ENCODE measurements around the gene GRB10. TPM values are rescaled to one million over a fixed set of nuclear protein-coding genes. Genes with fewer than 3 reads are reported as not detected.

The GRB10 gene
- total RNA-seq, 1 experiment from 2014 or later: 47.9 TPM

DNA sequence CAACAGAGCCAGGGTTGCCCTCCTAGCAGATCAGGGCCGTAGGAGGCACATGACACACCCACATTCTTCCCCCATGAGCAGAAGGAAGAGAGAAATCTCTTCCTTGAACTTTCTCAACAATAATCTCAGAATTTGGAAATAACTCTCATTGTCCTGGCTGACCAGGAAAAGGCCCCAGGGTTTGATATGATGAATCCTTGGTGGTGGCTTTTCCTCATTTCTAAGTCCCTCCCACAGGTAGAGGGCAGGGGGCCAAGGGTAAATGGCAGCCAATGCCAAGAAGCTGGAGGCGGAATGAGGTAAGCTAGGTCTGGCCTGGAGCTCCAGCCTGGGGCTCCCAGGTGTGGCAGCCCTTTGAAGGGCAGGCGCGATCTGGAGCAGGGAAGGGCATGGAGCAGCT is 67.8 kb downstream of the GRB10 start:
- Histone ChIP-seq H2AFZ (no peak overlapping the region), H3K9me3 (ENCODE audit: insufficient read depth, low read depth) (0 out of 2 replicates have a peak, but pooled peaks cover 4% of the 10 kb centered on the region), H3K36me3 (ENCODE audit: low read depth) (0 out of 2 replicates have a peak, but pooled peaks cover 4% of the 10 kb centered on the region), H3K9me2 (ENCODE audit: insufficient read depth) (no peaks in the 10 kb centered on the region), H3K27me3 (ENCODE audit: insufficient read depth, low read depth) (no peaks in the 10 kb centered on the region), H3K4me1 (replicated peaks; ENCODE audit: insufficient read depth) (peaks cover 68% of the 10 kb centered on the region), H3K4me2 (peak overlapping the region; percentile 48), H3K4me3 (no peak overlapping the region; the same call in 1 of the 2 replicates), H3K79me2 (ENCODE audit: low read depth) (peaks cover 60% of the 10 kb centered on the region), H3F3A (ENCODE audit: insufficient read depth, low read depth) (peaks cover 30% of the 10 kb centered on the region), H3K27ac (peak overlapping the region; percentile 67), H4K20me1 (ENCODE audit: insufficient read depth) (peaks cover 2% of the 10 kb centered on the region; the same call in 1 of the 2 replicates)
- CTCF ChIA-PET: interaction anchor here (0.6 to 0.9 kb wide), 2 partner anchors 175 to 652 kb away, joined by 3 to 4 read pairs; no protein-coding TSS in a partner anchor
- BruUV-seq (replicated peaks): no TSS peak
- intact Hi-C loops (cut with micrococcal nuclease; ENCODE audit: unreplicated experiment): loop anchor here (2.0 to 5.0 kb wide), 4 partner anchors 52 to 332 kb away; no protein-coding TSS in a partner anchor
- no peak for TF ChIP-seq EZH2 (IDR thresholded peaks at IDR 0.05; ENCODE audit: low read depth)
- TF ChIP-seq, protein P1, sequence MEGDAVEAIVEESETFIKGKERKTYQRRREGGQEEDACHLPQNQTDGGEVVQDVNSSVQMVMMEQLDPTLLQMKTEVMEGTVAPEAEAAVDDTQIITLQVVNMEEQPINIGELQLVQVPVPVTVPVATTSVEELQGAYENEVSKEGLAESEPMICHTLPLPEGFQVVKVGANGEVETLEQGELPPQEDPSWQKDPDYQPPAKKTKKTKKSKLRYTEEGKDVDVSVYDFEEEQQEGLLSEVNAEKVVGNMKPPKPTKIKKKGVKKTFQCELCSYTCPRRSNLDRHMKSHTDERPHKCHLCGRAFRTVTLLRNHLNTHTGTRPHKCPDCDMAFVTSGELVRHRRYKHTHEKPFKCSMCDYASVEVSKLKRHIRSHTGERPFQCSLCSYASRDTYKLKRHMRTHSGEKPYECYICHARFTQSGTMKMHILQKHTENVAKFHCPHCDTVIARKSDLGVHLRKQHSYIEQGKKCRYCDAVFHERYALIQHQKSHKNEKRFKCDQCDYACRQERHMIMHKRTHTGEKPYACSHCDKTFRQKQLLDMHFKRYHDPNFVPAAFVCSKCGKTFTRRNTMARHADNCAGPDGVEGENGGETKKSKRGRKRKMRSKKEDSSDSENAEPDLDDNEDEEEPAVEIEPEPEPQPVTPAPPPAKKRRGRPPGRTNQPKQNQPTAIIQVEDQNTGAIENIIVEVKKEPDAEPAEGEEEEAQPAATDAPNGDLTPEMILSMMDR (conservative IDR thresholded peaks at IDR 0.05): no peak
- POLR2A ChIA-PET (ENCODE audit: unreplicated experiment): no interaction called here
- peak; percentile 96 to 100 for DNase-seq

DNA sequence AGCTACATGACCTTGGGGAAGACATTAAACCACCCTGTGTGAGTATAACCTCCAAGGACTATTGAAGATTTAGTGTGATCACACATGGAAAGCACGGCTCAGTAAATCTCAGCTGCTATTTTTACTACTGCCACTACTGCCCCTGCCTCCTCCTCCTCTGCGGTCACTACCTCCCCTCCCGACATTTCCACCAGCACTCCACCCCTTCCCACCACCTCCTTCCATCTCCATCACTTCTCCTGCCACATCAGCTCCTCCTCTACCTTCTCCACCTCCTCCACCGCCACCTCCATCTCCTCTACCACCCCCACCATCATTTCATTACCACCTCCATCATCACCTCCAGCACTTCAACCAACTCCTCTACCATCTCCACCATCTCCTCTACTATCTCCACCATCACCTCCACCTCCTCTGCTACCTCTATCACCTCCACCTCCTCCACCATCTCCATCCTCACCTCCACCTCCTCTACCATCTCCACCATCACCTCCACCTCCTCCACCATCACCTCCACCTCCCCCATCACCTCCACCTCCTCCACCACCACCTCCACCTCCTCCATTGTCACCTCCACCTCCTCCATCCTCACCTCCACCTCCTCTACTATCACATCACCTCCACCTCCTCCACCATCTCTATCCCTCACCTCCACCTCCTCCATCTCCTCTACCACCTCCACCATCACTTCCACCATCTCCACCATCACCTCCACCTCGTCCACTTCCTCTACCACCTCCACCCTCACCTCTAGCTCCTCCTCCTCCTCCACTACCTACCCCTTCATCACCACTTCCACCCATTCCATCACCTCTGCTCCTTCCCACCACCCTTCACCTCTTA is 69.4 kb downstream of the GRB10 start:
- H3F3A ChIP-seq (ENCODE audit: insufficient read depth, low read depth): peaks cover 31% of the 10 kb centered on the region
- peaks cover 61% of the 10 kb centered on the region for H3K79me2 ChIP-seq (ENCODE audit: low read depth)
- peak overlapping the region; percentile 48; the same call in 1 of the 2 replicates for H3K4me2 ChIP-seq
- DNase-seq: no peak
- no peaks in the 10 kb centered on the region for H3K27me3 ChIP-seq (ENCODE audit: insufficient read depth, low read depth)
- H2AFZ ChIP-seq: no peak overlapping the region
- intact Hi-C loops (cut with micrococcal nuclease; ENCODE audit: unreplicated experiment): loop anchor here (5.0 kb wide), 1 partner anchor 334 kb away; no protein-coding TSS in a partner anchor
- no peak overlapping the region for H3K4me3 ChIP-seq
- POLR2A ChIA-PET (ENCODE audit: unreplicated experiment): interaction anchor here (0.5 to 0.6 kb wide), 2 partner anchors 12 to 28 kb away, joined by 6 read pairs; no protein-coding TSS in a partner anchor
- peaks cover 60% of the 10 kb centered on the region for H3K4me1 ChIP-seq (replicated peaks; ENCODE audit: insufficient read depth)
- H3K27ac ChIP-seq: peak overlapping the region; percentile 67; the same call in 1 of the 2 replicates
- H4K20me1 ChIP-seq (ENCODE audit: insufficient read depth): 0 out of 2 replicates have a peak, but pooled peaks cover 4% of the 10 kb centered on the region
- TF ChIP-seq, protein P1 (conservative IDR thresholded peaks at IDR 0.05): no peak
- TF ChIP-seq EZH2 (IDR thresholded peaks at IDR 0.05; ENCODE audit: low read depth): no peak
- H3K9me2 ChIP-seq (ENCODE audit: insufficient read depth): no peaks in the 10 kb centered on the region
- 0 out of 2 replicates have a peak, but pooled peaks cover 4% of the 10 kb centered on the region for H3K9me3 ChIP-seq (ENCODE audit: insufficient read depth, low read depth)
- BruUV-seq (replicated peaks): no TSS peak
- H3K36me3 ChIP-seq (ENCODE audit: low read depth): 0 out of 2 replicates have a peak, but pooled peaks cover 4% of the 10 kb centered on the region
- CTCF ChIA-PET: no interaction called here

DNA sequence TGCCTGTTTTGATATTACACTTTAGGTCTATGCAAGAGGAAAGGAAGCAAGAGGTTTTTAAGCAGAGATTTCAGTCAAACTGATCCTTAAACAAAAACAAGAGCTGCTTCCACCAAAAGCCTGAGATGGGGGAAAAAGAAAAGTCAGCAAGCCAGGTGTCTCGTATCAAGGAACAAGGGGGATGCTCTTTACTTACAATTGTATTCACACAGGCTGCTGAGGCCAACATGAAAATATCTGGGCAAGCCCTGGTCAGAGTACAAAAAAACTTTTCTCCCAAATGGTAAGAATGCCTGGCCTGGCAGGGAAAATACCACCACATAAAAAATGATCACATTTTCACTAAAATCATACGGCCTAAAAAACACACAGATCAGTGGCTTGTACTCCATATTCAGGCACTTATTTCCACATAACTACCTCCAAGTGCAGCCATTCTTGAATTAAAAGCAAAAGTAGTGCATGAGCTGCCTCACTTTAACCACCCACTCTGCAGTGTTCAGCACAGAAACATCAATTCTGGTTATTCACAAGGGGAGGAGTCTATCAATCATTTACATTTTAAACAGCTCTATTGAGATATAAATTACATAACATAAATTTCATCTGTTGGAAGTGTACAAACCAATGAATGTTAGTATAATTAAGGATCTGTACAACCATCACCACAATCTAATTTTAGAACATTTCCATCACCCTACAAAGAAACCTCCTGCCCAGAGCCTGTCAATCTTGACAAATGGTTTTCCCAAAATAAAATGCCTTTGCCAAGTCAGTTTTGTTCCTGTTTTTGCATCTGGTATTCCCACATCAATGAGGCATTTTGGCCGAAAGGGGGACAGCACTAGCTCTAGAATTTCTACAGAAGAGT is 70.2 kb downstream of the GRB10 start:
- Histone ChIP-seq H4K20me1 (ENCODE audit: insufficient read depth) (peaks cover 8% of the 10 kb centered on the region; the same call in 1 of the 2 replicates), H3K79me2 (ENCODE audit: low read depth) (peaks cover 58% of the 10 kb centered on the region), H3K9me2 (ENCODE audit: insufficient read depth) (no peaks in the 10 kb centered on the region), H3K36me3 (ENCODE audit: low read depth) (0 out of 2 replicates have a peak, but pooled peaks cover 4% of the 10 kb centered on the region), H3K4me3 (no peak overlapping the region), H3K4me2 (no peak overlapping the region), H3K4me1 (replicated peaks; ENCODE audit: insufficient read depth) (peaks cover 68% of the 10 kb centered on the region), H3K27ac (no peak overlapping the region), H3K9me3 (ENCODE audit: insufficient read depth, low read depth) (0 out of 2 replicates have a peak, but pooled peaks cover 4% of the 10 kb centered on the region), H3K27me3 (ENCODE audit: insufficient read depth, low read depth) (no peaks in the 10 kb centered on the region), H3F3A (ENCODE audit: insufficient read depth, low read depth) (peaks cover 31% of the 10 kb centered on the region), H2AFZ (no peak overlapping the region)
- BruUV-seq (replicated peaks): no TSS peak
- TF ChIP-seq EZH2 (IDR thresholded peaks at IDR 0.05; ENCODE audit: low read depth): no peak
- TF ChIP-seq, protein P1 (conservative IDR thresholded peaks at IDR 0.05): no peak
- POLR2A ChIA-PET (ENCODE audit: unreplicated experiment): interaction anchor here (0.5 to 0.6 kb wide), 2 partner anchors 13 to 27 kb away, joined by 6 read pairs; no protein-coding TSS in a partner anchor
- intact Hi-C loops (cut with micrococcal nuclease; ENCODE audit: unreplicated experiment): loop anchor here (5.0 kb wide), 1 partner anchor 335 kb away; no protein-coding TSS in a partner anchor
- DNase-seq: no peak
- CTCF ChIA-PET: no interaction called here
